GM23338 (cell line): ENCODE results near the gene LRIF1. TPM values are rescaled to one million over a fixed set of nuclear protein-coding genes. Genes with fewer than 3 reads are reported as not detected.

Source experiments
- ATAC-seq: fragments of 200-7000 bp; cut with Tn5 transposase; 3 replicates; pipeline ENCODE4 v1.9.1; 2020
- DNase-seq: peaks from one replicate; pipeline ENCODE4 v3.0.0-alpha.2; 2015; ENCODE audit warnings: low spot score
- H2AFZ ChIP-seq: fragments of 200-600 bp; sonication (generic); 2 replicates; pipeline ENCODE4 v1.8.0; 2016; ENCODE audit warnings: antibody characterized with exemption, mild to moderate bottlenecking, moderate library complexity
- H3F3A ChIP-seq: fragments of 200-600 bp; sonication (generic); replicated peaks from 2 replicates; pipeline ENCODE4 v1.8.0; 2017; ENCODE audit warnings: antibody characterized with exemption, mixed run types, low read depth
- H3K27ac ChIP-seq: fragments of 200-600 bp; sonication (generic); 2 replicates; pipeline ENCODE4 v1.6.1; 2016; ENCODE audit warnings: low read depth
- H3K27me3 ChIP-seq: fragments of 200-600 bp; sonication (generic); 2 replicates; pipeline ENCODE4 v1.8.0; 2016; ENCODE audit warnings: mild to moderate bottlenecking, mixed run types, moderate library complexity; ENCODE audit not compliant: insufficient read depth
- H3K36me3 ChIP-seq: fragments of 200-600 bp; sonication (generic); 2 replicates; pipeline ENCODE4 v1.8.0; 2016; ENCODE audit warnings: mild to moderate bottlenecking; ENCODE audit not compliant: insufficient read depth
- H3K4me1 ChIP-seq: fragments of 200-600 bp; sonication (generic); 2 replicates; pipeline ENCODE4 v1.8.0; 2016; ENCODE audit warnings: mild to moderate bottlenecking, moderate library complexity; ENCODE audit not compliant: insufficient read depth
- H3K4me2 ChIP-seq: fragments of 200-600 bp; sonication (generic); 2 replicates; pipeline ENCODE4 v1.7.1; 2017; ENCODE audit warnings: mixed run types
- H3K4me3 ChIP-seq: fragments of 200-600 bp; sonication (generic); 2 replicates; pipeline ENCODE4 v1.6.1; 2016; ENCODE audit warnings: mixed run types
- H3K79me2 ChIP-seq: fragments of 200-600 bp; sonication (generic); replicated peaks from 2 replicates; pipeline ENCODE4 v1.8.0; 2017; ENCODE audit warnings: mild to moderate bottlenecking; ENCODE audit not compliant: insufficient read depth
- H3K9me2 ChIP-seq: fragments of 200-600 bp; sonication (generic); 2 replicates; pipeline ENCODE4 v1.8.0; 2017; ENCODE audit not compliant: insufficient read depth
- H4K20me1 ChIP-seq: fragments of 200-600 bp; sonication (generic); replicated peaks from 2 replicates; pipeline ENCODE4 v1.8.0; 2017; ENCODE audit warnings: mild to moderate bottlenecking; ENCODE audit not compliant: insufficient read depth
- H3K27ac Mint-ChIP-seq: 2 replicates; pipeline ENCODE4 v1.8.0; 2020; ENCODE audit warnings: inconsistent platforms, mild to moderate bottlenecking, moderate library complexity, mixed read lengths
- H3K27me3 Mint-ChIP-seq: 3 replicates; pipeline ENCODE4 v1.8.0; 2022; ENCODE audit warnings: low read depth, mild to moderate bottlenecking, moderate library complexity, mixed read lengths, inconsistent platforms; ENCODE audit not compliant: insufficient read depth, poor library complexity
- H3K36me3 Mint-ChIP-seq: 3 replicates; pipeline ENCODE4 v1.8.0; 2021; ENCODE audit warnings: low read depth, mild to moderate bottlenecking, inconsistent platforms, moderate library complexity, mixed read lengths
- H3K4me1 Mint-ChIP-seq: 3 replicates; pipeline ENCODE4 v1.8.0; 2020; ENCODE audit warnings: mild to moderate bottlenecking, inconsistent platforms, mixed read lengths
- H3K4me3 Mint-ChIP-seq: 3 replicates; pipeline ENCODE4 v1.8.0; 2021; ENCODE audit warnings: moderate library complexity, mild to moderate bottlenecking, inconsistent platforms, mixed read lengths
- H3K9me3 Mint-ChIP-seq: 3 replicates; pipeline ENCODE4 v1.8.0; 2020; ENCODE audit warnings: moderate library complexity, mild to moderate bottlenecking, inconsistent platforms, mixed read lengths
- EZH2 ChIP-seq: fragments of 200-600 bp; sonication (generic); IDR thresholded peaks from one replicate; pipeline ENCODE4 v1.8.0; 2017; ENCODE audit warnings: antibody characterized with exemption, mild to moderate bottlenecking, low read depth; ENCODE audit not compliant: unreplicated experiment
- JUNB ChIP-seq: IDR thresholded peaks from one replicate; pipeline ENCODE4 v1.6.1; 2016; ENCODE audit warnings: antibody characterized with exemption; ENCODE audit not compliant: unreplicated experiment
- NANOG ChIP-seq: IDR thresholded peaks from 2 replicates; pipeline ENCODE4 v1.6.1; 2016; ENCODE audit warnings: antibody characterized with exemption, borderline replicate concordance
- REST ChIP-seq: IDR thresholded peaks from one replicate; pipeline ENCODE4 v1.6.1; 2018; ENCODE audit warnings: antibody characterized with exemption; ENCODE audit not compliant: unreplicated experiment
- polyA plus RNA-seq: library from polyadenylated mRNA; unstranded; fragments of >200 nt; fragmentation: Nextera tagmentation; extraction: Ambion mirVana; gene quantifications from 2 replicates; pipeline ENCODE4 v1.2.1, GENCODE V29; 2016
- total RNA-seq: library from RNA; depleted of rRNA; stranded (reverse); fragments of >200 nt; shearing (Covaris generic); gene quantifications from 2 replicates; pipeline ENCODE4 v1.2.3, GENCODE V29; 2014
- TF ChIP-seq, protein P1 (sequence below): fragments of 250-450 bp; sonication (Bioruptor Pico); IDR thresholded peaks from 2 replicates; pipeline ENCODE4 v1.5.0; 2020; ENCODE audit warnings: mild to moderate bottlenecking, moderate library complexity

Gene LRIF1
- total and polyA plus RNA-seq, 2 experiments from 2014 or later: 32.6 to 37.9 TPM

DNA sequence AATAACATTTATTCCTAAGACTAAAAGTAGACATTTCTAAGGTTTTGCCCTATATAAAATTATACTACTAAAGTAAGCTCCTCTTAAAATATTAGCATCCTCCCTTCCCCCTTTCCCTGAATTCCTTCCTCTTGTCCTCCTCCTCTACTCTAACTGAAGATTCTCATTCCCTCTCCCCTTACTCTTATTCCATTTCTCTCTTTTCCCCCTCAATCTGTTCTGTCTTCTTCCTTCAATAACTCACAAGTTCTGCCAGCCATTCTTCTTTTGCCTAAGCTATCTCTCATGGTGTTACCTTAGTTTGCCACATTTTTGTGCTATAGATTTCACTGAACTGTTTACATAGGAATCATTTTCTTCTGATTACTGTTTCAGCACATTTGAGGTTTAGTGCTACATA lies 10.7 kb downstream of the LRIF1 start:
- Histone ChIP-seq H3K27ac (no peak overlapping the region), H3K4me1 (peaks cover 15% of the 10 kb centered on the region; the same call in 1 of the 2 replicates), H3K36me3 (peaks cover 8% of the 10 kb centered on the region; the same call in 1 of the 2 replicates), H4K20me1 (peaks cover 8% of the 10 kb centered on the region), H3K4me3 (no peak overlapping the region), H3F3A (no peaks in the 10 kb centered on the region), H3K27me3 (no peaks in the 10 kb centered on the region), H3K79me2 (peaks cover 47% of the 10 kb centered on the region), H2AFZ (no peak overlapping the region), H3K4me2 (no peak overlapping the region), H3K9me2 (no peaks in the 10 kb centered on the region)
- ATAC-seq (no peak), DNase-seq (no peak)
- peaks cover 33% of the 10 kb centered on the region for H3K36me3 Mint-ChIP-seq
- H3K4me3 Mint-ChIP-seq: no peak overlapping the region
- no peaks in the 10 kb centered on the region for H3K4me1 Mint-ChIP-seq
- H3K27me3 Mint-ChIP-seq: no peaks in the 10 kb centered on the region
- TF ChIP-seq NANOG: no peak
- TF ChIP-seq REST: no peak
- TF ChIP-seq, protein P1, sequence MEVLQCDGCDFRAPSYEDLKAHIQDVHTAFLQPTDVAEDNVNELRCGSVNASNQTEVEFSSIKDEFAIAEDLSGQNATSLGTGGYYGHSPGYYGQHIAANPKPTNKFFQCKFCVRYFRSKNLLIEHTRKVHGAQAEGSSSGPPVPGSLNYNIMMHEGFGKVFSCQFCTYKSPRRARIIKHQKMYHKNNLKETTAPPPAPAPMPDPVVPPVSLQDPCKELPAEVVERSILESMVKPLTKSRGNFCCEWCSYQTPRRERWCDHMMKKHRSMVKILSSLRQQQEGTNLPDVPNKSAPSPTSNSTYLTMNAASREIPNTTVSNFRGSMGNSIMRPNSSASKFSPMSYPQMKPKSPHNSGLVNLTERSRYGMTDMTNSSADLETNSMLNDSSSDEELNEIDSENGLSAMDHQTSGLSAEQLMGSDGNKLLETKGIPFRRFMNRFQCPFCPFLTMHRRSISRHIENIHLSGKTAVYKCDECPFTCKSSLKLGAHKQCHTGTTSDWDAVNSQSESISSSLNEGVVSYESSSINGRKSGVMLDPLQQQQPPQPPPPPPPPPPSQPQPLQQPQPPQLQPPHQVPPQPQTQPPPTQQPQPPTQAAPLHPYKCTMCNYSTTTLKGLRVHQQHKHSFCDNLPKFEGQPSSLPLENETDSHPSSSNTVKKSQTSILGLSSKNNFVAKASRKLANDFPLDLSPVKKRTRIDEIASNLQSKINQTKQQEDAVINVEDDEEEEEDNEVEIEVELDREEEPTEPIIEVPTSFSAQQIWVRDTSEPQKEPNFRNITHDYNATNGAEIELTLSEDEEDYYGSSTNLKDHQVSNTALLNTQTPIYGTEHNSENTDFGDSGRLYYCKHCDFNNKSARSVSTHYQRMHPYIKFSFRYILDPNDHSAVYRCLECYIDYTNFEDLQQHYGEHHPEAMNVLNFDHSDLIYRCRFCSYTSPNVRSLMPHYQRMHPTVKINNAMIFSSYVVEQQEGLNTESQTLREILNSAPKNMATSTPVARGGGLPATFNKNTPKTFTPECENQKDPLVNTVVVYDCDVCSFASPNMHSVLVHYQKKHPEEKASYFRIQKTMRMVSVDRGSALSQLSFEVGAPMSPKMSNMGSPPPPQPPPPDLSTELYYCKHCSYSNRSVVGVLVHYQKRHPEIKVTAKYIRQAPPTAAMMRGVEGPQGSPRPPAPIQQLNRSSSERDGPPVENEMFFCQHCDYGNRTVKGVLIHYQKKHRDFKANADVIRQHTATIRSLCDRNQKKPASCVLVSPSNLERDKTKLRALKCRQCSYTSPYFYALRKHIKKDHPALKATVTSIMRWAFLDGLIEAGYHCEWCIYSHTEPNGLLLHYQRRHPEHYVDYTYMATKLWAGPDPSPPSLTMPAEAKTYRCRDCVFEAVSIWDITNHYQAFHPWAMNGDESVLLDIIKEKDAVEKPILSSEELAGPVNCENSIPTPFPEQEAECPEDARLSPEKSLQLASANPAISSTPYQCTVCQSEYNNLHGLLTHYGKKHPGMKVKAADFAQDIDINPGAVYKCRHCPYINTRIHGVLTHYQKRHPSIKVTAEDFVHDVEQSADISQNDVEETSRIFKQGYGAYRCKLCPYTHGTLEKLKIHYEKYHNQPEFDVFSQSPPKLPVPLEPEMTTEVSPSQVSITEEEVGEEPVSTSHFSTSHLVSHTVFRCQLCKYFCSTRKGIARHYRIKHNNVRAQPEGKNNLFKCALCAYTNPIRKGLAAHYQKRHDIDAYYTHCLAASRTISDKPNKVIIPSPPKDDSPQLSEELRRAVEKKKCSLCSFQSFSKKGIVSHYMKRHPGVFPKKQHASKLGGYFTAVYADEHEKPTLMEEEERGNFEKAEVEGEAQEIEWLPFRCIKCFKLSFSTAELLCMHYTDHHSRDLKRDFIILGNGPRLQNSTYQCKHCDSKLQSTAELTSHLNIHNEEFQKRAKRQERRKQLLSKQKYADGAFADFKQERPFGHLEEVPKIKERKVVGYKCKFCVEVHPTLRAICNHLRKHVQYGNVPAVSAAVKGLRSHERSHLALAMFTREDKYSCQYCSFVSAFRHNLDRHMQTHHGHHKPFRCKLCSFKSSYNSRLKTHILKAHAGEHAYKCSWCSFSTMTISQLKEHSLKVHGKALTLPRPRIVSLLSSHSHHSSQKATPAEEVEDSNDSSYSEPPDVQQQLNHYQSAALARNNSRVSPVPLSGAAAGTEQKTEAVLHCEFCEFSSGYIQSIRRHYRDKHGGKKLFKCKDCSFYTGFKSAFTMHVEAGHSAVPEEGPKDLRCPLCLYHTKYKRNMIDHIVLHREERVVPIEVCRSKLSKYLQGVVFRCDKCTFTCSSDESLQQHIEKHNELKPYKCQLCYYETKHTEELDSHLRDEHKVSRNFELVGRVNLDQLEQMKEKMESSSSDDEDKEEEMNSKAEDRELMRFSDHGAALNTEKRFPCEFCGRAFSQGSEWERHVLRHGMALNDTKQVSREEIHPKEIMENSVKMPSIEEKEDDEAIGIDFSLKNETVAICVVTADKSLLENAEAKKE (CRISPR knock-in tag): no peak
- TF ChIP-seq JUNB: no peak
- no peak for TF ChIP-seq EZH2
- no peak overlapping the region for H3K27ac Mint-ChIP-seq
- no peaks in the 10 kb centered on the region for H3K9me3 Mint-ChIP-seq
